CD4-positive, alpha-beta T cell treated with Interleukin-21 for 1 hour (primary cell): ENCODE measurements around the gene KRT40.

Experiments
- DNase-seq: peaks from one replicate; pipeline ENCODE4 v3.0.0-alpha.2; 2020

The KRT40 gene

DNA sequence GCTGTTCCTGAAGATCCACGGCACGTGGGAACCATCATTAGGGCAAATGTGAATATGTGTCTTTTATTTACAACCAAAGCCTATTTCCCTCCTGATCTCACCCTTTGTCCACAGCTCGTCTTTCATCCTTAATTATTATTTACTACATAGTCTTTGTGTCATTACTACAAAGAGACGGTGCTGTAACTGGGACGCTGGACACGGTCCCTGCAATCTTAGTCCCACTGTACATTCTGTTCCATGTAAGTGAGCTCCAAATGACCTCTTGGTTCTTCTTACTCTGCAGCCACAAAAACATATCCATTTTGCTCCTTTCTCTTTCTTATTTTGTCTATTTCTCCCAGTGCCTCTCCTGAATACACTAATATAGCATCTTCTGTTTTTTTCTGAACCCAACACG is 34.0 kb downstream of the KRT40 start:
- no peak for DNase-seq

DNA sequence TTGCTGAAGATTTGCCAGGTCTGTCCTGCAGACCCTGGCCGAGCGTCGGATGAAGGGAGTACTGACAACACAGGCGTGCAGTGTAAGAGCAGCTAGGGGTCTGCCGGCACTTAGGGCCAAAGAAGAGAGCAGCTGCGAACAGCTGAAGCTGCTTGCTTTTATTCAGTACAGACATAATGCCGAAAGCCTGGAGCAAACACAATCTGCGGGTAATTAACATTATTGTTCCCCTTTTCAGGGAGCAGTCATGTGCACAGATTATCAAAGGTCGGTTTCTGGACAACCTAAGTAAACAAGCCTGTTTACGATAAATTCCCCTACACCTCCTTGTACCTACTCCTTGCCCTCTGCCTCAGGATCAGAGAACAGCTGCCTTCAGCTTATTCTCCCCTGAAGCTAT is 34.7 kb downstream of the KRT40 start:
- DNase-seq = no peak

DNA sequence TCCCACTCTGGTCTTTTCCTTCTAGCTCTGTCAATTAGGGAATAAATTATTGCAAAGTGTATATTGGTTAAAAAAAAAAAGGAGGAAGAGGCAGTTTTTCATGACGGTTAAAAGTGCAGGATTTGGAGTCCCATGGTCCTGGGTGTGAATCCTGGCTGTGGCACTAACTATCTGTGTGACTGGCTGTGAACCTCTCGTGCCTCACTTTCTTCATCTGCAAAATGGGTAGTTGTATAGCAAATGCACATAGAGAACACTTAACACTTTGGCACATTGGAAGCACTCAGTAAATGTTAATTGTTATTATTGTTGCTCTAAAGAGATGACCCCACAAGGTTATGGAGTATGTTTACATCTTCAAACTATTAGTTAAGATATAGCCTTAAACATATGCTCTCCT is 36.2 kb downstream of the KRT40 start:
- no peak for DNase-seq

DNA sequence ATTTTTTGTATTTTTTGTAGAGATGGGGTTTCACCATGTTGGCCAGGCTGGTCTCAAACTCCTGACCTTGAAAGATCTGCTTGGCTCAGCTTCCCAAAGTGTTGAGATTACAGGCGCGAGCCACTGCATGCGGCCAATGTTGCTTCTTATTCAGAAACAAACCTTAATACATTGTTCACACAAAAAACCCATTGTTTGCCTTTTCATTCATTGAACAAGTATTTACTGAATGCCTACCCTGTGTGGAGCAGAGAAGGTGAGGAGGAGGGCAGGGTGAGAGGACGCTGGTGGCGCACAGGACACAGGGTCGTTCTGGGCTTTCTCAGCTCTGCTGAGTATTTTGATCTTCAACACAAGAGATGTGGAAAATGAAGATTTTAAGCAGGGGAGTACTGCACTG is 38.7 kb downstream of the KRT40 start:
- DNase-seq = no peak

DNA sequence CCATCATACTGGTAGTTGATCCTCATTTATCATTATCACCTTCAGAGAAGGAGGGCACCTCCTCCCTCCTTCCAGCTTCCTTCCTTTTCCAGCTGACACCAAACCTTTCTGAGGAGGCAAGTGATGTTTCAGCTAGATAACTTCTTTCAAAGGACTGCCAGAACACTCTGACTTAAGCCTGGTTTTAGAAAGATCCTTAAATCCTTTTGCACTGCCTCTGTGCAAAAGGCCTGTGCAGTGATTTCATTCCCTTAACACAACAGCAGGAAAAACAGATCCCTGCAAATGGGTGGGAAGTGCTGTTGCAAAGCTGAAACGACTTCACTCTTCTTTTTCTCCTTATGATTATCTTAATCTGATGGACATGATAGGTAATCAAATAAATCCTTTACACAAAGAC is 39.6 kb downstream of the KRT40 start:
- no peak for DNase-seq

DNA sequence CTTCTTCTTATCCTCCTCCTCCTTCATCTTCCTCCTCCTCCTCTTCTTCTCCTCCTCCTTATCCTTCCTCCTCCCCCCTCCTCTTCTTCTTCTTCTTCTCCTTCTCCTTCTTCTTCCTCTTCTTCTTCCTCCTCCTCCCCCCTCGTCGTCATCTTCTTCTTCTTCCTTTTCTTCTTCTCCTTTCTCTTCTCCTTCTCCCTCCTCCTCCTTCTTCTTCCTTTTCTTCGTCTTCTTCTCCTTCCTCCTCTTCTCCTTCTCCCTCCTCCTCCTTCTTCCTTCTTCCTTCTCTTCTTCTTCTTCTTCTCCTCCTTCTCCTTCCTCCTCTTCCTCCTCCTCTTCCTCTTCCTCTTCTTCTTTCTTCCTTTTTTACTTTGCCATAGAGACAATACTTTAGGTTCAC is 41.6 kb downstream of the KRT40 start:
- no peak for DNase-seq

DNA sequence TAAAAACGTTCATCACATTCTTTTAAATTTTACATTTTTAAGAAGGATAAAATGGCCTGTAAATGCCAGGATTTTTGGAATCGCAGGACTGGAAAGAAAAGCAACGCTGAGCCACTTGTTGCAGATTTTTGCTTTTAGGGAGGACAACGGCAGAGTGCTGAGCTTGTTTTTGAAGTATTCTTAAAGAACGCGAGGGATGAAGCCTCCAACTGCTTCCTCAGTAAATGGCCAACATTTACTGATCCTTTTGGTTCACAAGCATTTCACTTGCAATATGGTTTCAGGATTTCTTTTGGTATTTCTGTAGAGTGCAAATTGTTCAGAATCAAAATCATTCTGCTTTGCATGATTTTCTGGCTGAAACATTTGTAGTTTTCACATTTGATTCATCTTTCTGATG is 43.9 kb downstream of the KRT40 start:
- no peak for DNase-seq

DNA sequence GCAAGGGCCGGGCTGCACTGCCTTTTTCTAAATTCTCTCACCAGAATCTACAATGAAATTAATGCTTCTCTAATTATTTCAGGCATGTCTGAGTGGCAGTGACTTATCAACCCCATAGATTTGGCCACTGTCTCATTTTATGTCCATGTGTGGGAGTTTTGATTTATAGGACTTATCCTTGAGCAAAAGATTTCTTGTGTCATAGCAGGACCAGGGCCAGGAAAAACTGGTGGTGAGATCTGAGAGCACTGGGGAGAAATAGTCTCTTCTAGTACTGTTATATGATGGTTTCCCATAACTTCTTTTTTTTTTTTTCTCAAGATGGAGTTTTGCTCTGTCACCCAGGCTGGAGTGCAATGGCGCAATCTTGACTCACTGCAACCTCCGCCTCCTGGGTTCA is 45.1 kb downstream of the KRT40 start:
- DNase-seq = no peak

DNA sequence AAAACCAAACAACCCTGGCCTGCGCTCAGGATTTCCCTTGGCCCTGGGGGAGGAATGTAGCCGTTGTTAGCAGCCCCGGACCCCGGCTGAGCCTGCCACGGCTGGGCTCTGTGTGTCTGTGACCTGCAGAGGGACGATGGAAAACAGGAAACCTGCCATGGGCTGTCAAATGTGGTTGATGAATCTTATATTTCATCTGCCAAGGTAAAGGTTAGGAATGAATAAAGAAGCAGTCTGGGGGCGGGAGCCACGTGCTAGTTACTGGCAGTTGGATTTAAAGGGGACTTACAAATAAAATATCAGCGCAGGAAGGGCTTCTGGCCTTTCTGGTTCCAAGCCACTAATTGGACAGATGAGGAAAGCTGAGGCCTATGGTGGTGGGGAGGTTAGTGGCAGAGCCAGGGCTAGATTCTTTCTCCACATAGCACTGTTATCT is 46.7 kb downstream of the KRT40 start, which contains the start of gene KRT23:
Gene KRT23 (minus strand): TSS at position 263 of the 436 bp plus-strand sequence. CDS start 1,043 bp downstream, outside the sequence.
- no peak for DNase-seq

DNA sequence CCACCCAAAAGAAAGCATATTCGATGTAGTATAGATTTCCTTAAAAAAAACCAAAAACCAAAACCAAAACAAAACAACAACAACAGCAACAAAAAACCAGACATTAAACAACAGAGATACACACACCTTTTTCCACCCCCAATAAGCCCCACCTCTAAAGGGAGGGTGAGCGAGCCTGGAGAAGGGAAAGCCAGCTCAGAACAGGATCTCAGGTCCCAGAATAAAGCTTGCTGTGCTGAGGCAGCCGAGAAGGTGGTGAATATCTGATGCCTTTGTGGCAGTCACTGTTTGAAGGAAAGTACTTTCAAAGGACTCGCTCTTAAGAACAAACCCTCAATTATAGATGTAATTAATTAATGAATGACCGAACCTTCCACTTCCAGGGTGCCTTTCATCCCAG is 47.1 kb downstream of the KRT40 start:
- no peak for DNase-seq

DNA sequence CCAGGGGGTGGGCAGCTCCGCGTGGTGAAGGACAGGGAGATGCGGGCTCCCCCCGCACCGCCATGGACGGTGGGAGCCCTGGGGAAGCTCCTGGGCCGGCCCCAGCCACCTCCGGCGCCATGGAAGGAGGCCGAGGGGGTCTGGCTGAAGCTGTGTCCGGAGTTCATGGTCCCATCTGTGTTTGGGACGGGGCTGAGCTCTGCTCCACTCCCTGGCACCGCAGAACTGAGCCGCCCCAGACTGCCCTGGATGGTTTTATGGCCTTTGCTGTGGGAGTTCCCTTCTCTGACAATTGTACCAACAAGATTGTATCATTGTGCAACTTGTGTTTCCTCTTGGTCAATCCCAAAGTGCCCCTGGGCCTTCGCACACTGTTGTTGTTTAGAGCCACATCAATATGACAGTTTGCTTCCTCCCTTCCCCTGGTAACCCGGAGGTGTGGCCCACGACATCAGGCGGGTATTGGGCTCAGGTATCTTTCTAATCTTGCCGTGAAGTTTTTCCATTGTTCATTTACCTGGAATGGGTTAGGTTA is 47.6 kb downstream of the KRT40 start:
- DNase-seq = no peak

DNA sequence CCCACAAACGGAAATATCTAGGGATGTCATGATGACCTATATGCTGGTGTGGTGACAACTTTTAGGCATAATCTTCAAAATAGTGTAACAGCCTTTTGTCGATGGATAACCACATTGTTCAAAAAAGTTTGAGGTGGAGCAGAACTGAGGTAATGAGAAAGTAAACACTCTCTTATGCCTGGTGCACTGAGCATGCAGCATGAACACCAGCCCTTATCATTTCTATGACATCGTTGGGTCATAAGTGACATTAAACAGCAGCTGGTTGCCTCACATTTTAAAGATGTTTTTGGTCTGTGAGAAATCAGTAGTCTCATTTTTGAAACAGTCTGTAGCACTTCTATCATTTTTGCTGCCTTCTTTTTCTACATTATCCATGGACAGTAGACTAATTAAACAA is 48.5 kb downstream of the KRT40 start:
- no peak for DNase-seq

DNA sequence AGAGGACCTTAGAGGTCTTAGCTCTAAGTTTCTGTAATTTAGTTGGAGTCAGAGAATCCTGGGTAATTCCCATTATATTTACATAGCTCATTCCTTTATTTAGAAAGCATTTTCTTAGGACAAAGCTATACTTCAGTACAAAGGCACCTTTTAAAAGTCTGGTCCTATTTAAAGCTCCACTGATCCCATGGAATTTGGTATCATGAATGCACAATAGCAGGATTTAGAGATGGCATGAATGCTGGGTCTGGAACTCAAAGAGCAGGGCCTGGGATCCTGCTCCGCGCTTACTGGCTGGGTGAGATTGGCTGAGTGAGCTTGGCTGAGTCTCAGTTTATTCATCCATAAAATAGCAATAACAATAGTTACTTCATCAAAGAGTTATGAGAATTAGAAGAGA is 51.5 kb downstream of the KRT40 start:
- no peak for DNase-seq

DNA sequence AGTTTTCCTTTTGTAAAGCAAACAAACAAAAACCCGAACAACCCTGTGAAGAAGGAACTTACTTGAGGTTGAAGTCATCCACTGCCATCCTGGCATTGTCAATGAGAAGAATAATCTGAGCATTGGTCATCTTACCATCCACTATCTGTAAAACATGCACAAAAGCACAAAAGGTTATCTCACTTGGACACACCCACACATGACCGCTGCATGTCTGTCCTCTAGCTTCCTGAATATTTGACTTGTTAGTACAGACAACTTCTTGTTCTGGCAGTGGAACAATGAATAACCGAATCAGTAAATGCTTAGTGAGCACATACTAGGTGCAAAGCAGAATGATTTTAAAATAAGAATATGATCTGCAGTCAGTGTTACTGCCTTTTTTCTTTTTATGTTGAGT is 52.8 kb downstream of the KRT40 start:
- DNase-seq = no peak
